NCI-H1048 (cell line): ENCODE results near the gene IKZF3.
"Not testable (repeated sequence)": the region's sequence is repeated elsewhere in the genome, so short reads cannot be mapped to it uniquely, and the experiment has no call there.

Experiments used
- DNase-seq: peaks from one replicate; lab custom pipeline; 2025; lab: John Stamatoyannopoulos, UW

IKZF3 gene

GRCh38 chr17:39777534-39778365 is 86.4 kb downstream of the IKZF3 start:
- DNase-seq: no peak

GRCh38 chr17:39776252-39776651 is 87.9 kb downstream of the IKZF3 start:
- DNase-seq: no peak

- DNase-seq: no peak
Observed at GRCh38 chr17:39775031-39775430, 89.1 kb downstream of the IKZF3 start.

GRCh38 chr17:39774047-39774446 is 90.1 kb downstream of the IKZF3 start:
- no peak for DNase-seq

GRCh38 chr17:39772987-39773934 is 90.9 kb downstream of the IKZF3 start:
- DNase-seq: no peak

- no peak for DNase-seq
Observed at GRCh38 chr17:39772415-39772814, 91.7 kb downstream of the IKZF3 start.

GRCh38 chr17:39769974-39770587 is 94.0 kb downstream of the IKZF3 start:
- no peak for DNase-seq

GRCh38 chr17:39767147-39767546 is 97.0 kb downstream of the IKZF3 start:
- no peak for DNase-seq

- DNase-seq: no peak
Observed at GRCh38 chr17:39765766-39766165, 98.3 kb downstream of the IKZF3 start.

GRCh38 chr17:39765175-39765574 is 98.9 kb downstream of the IKZF3 start:
- no peak for DNase-seq

GRCh38 chr17:39764171-39764570 is 99.9 kb downstream of the IKZF3 start:
- DNase-seq: not testable (repeated sequence)

GRCh38 chr17:39763051-39763820 is 100.9 kb downstream of the IKZF3 start:
- no peak for DNase-seq

- no peak for DNase-seq
Observed at GRCh38 chr17:39761861-39762496, 102.1 kb downstream of the IKZF3 start.

- DNase-seq: no peak
Observed at GRCh38 chr17:39759204-39759603, 104.9 kb downstream of the IKZF3 start.

- no peak for DNase-seq
Observed at GRCh38 chr17:39757931-39758873, 105.9 kb downstream of the IKZF3 start.

- DNase-seq: no peak
Observed at GRCh38 chr17:39757176-39757662, 106.9 kb downstream of the IKZF3 start.

- no peak for DNase-seq
Observed at GRCh38 chr17:39756380-39757079, 107.6 kb downstream of the IKZF3 start.

GRCh38 chr17:39755554-39756379 is 108.3 kb downstream of the IKZF3 start:
- no peak for DNase-seq
